Measurements from ENCODE around the gene PPP1R26.
A peak's percentile ranks its signal among the peaks of the same experiment; 100 is the strongest.

Gene PPP1R26

DNA sequence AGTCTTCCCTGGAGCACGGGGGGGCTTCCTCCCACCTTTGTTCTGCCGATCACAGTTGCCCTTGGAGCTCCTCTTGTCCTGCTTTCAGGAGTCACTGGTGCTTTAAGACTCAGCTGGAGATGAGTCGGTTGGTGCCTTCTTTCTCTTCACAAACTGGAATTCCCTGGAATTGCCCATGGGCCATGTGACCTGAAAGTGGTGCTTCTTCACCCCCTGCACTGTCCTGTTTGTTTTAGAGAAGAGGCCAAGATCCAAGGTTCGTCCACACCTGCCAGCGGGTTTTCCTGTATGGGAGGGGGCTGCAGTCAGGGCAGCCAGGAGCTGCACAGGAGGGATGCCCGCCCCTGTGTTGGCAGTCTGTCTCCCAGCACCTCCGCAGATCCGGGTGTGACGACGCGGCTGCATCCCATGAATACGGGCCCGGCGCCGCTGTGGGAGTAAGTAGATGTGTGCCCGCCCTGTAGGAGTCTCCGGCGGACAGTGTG, 11.4 kb downstream of the PPP1R26 start:
- TF ChIP-seq, protein P1, sequence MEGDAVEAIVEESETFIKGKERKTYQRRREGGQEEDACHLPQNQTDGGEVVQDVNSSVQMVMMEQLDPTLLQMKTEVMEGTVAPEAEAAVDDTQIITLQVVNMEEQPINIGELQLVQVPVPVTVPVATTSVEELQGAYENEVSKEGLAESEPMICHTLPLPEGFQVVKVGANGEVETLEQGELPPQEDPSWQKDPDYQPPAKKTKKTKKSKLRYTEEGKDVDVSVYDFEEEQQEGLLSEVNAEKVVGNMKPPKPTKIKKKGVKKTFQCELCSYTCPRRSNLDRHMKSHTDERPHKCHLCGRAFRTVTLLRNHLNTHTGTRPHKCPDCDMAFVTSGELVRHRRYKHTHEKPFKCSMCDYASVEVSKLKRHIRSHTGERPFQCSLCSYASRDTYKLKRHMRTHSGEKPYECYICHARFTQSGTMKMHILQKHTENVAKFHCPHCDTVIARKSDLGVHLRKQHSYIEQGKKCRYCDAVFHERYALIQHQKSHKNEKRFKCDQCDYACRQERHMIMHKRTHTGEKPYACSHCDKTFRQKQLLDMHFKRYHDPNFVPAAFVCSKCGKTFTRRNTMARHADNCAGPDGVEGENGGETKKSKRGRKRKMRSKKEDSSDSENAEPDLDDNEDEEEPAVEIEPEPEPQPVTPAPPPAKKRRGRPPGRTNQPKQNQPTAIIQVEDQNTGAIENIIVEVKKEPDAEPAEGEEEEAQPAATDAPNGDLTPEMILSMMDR (IDR thresholded peaks at IDR 0.05; ENCODE audit: low read depth, low read length): no peak
- no peak for DNase-seq (ENCODE audit: low read depth, low spot score)
- in situ Hi-C loops (cut with HindIII; ENCODE audit: low sequenced_read_pairs): no loop called here
- no peak overlapping the region for H3K4me3 ChIP-seq (ENCODE audit: low read depth, low read length)

DNA sequence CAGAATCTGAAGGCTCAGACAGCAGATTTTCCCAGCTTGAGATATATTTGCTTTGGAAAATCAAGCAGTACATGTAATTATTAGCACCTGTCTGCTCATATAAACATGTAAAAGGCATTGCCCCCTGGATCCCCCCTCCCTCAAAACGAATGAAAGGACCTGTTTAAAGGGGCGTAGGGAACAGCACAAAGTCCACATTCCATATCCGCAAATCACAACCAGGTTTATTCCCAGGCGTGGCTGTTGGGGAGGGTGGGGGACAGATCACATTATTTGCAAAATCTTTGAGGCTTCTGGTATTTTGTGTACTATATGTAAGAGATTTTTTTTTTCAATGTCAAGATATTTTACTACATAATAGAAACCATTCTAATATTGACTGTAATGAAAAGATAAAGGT, 12.2 kb downstream of the PPP1R26 start:
- DNase-seq (ENCODE audit: low read depth, low spot score): no peak
- in situ Hi-C loops (cut with HindIII; ENCODE audit: low sequenced_read_pairs): no loop called here
- no peak overlapping the region for H3K4me3 ChIP-seq (ENCODE audit: low read depth, low read length)
- TF ChIP-seq, protein P1 (IDR thresholded peaks at IDR 0.05; ENCODE audit: low read depth, low read length): no peak

DNA sequence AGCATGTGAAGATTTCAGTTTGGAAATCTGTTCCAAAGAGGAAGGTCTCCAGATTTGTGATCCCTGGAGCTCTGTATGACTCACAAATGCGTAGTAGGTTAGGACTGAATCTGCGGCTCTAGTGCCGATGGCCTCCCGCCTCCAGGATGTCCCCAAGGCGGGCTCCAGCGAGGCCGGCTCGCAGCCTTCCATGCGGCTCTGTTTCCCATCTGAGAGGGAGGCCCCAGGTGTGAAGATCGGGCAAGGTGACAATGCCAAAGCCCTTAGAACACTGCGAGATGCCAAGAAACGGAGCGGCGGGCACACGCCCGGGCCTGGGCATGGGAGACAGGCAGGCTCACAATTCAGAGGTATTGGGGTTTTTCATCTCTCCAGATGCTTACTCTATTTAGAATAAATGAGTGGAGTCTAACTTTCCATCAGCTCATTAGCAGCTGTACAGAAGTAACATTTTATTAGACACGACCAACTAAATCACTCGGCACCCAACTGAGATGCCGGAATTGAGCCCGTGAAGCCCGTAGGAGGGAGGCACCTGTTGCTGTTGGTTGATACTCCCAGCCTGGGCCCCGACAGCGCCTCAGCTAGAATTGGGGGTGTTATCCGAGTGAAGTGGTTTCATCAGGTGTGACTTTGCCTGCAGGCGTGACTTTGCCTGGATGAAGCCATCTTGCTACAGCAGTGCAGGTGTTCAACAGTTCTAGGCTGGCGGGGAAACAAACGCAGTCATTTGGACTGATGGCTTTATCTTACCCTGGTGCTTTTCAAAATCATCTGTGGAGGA, 13.5 kb downstream of the PPP1R26 start:
- TF ChIP-seq, protein P1 (IDR thresholded peaks at IDR 0.05; ENCODE audit: low read depth, low read length): no peak
- H3K4me3 ChIP-seq (ENCODE audit: low read depth, low read length): no peak overlapping the region
- no peak for DNase-seq (ENCODE audit: low read depth, low spot score)
- in situ Hi-C loops (cut with HindIII; ENCODE audit: low sequenced_read_pairs): no loop called here

DNA sequence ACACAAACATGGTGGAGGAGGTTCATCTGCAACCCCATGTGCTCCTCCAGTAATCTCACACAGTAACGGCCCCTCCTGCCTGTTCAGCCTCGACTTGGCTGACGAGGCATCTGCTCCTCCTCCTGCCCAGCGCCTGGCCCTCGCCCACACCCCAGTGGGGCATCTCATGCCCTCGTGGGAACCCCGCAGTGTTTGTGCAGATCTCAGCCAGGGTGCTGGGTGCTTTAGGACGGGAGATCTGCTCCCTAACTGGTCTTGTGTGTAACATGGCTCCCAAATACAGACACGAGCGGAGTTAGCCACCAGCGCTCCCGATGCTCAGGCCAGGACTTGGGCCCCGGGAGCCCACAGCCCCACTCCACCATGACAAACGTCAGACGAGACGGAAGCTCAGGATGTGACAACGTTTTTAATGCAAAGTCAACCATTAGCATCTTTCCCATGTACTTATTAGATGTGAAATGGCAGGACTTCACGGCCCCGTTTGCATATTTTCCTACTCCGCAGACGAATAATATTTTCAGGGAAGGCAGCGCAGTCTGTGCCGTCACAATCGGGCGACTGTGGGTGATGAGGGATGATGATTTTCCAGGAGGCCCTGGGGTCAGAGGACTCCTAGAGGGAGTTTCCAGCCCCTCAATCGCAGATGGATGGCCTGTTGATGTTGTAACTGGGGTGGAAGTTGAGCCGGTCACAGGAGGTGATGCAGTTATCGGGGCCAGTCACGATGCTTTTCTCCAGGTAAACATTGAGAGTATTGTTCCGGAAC, 15.4 kb downstream of the PPP1R26 start:
- in situ Hi-C loops (cut with HindIII; ENCODE audit: low sequenced_read_pairs): no loop called here
- no peak overlapping the region for H3K4me3 ChIP-seq (ENCODE audit: low read depth, low read length)
- no peak for DNase-seq (ENCODE audit: low read depth, low spot score)
- TF ChIP-seq, protein P1 (IDR thresholded peaks at IDR 0.05; ENCODE audit: low read depth, low read length): no peak

DNA sequence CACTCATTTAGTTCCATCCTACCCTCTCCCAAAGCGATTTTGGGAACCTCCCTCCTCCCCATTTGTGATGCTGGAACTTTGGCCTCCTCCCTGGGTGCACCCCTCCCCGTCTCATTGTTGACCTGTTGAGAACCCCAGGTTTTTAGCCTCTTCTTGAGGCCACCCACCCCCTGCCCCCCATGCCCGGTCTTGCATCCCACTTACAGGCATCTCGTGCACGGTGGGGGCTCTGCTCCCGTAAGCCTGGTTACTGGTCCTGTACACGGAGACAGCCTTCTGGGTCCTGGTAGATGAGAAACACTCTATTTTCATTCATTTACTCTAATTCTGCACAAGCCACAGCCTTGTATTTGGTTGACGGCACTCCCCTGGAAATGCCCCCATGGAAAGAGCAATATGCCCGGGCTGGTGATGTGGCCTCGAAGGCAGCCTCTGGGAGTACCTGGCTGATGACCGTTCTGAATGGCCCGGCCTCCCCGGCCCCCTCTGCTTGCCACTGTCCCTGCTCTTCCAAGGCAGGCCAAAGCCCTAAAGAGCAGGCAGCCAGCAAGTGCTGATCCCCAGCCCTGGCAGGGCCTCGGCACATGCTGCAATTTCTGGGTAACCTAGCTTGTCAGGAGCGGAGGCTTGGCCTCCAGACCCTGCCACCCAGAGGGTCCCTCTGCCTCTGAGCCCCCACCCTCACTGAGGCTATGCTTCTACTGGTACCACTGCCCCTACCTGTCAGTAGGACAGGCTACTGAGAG, 19.0 kb downstream of the PPP1R26 start:
- no peak for DNase-seq (ENCODE audit: low read depth, low spot score)
- in situ Hi-C loops (cut with HindIII; ENCODE audit: low sequenced_read_pairs): no loop called here
- H3K4me3 ChIP-seq (ENCODE audit: low read depth, low read length): no peak overlapping the region
- TF ChIP-seq, protein P1 (IDR thresholded peaks at IDR 0.05; ENCODE audit: low read depth, low read length): no peak

DNA sequence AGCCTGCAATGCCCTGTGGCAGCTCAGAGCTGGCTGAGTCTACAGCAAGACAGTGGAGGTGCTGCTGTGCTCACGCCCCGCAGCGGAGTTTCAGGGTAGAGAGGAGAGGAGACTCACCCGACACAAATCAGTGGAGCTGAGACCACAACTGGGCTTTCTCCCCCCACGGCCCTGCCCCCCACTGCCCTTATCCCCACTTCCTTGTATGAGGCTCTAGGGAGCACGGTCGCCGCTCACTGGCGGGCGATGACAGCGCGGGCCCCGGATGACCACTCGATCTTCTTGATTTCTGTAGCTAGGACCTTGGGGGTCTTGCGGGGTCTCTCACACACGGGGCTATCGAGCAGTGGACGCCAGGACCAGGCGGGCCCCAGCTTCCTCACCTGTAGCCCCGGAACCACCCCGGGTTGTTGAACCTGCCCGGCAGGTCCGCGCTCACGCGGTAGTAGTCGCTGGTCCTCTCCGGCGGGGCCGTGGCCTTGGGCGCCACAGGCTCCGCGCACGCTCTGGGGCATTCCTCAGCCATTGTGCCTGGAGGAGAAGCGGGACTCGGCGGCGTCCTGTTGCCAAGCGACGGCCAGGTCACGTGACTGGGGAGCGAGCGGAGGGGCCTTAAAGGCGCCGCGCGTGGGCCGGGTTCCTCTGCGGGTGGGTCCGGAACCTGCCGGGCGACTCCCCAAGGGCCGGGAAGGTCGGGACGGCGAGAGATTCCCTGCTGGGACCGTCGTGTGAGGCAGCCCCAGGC, 19.9 kb downstream of the PPP1R26 start:
- TF ChIP-seq, protein P1 (IDR thresholded peaks at IDR 0.05; ENCODE audit: low read depth, low read length): no peak
- peak; percentile 82 for DNase-seq (ENCODE audit: low read depth, low spot score)
- H3K4me3 ChIP-seq (ENCODE audit: low read depth, low read length): peak overlapping the region; percentile 77
- in situ Hi-C loops (cut with HindIII; ENCODE audit: low sequenced_read_pairs): no loop called here
